CD14-positive monocyte (primary cell): ENCODE results near the gene SULF2. TPM values are rescaled to one million over a fixed set of nuclear protein-coding genes. Genes with fewer than 3 reads are reported as not detected.

Source experiments
- DNase-seq, 3 donors: peaks; one replicate each; pipeline ENCODE4 v3.0.0-alpha.2; 2011 to 2022
- H2AFZ ChIP-seq: 2 replicates; pipeline ENCODE4 v1.6.0; 2012; ENCODE audit warnings: mild to moderate bottlenecking, low read depth, low read length, inconsistent platforms; ENCODE audit not compliant: insufficient read depth, poor library complexity, severe bottlenecking
- H3K27ac ChIP-seq, 2 donors: 1 replicate in 1 of 2; 2 replicates in 1 of 2; pipeline ENCODE4 v1.5.1; 2012 to 2013; ENCODE audit warnings: low read length in 2 of 2, control low read depth in 1 of 2, inconsistent platforms in 1 of 2, low read depth in 1 of 2, mild to moderate bottlenecking in 1 of 2
- H3K27me3 ChIP-seq, 2 donors: one replicate each; pipeline versions ENCODE4 v1.6.0 to v1.6.1; 2011 to 2013; ENCODE audit warnings: low read length in 2 of 2; ENCODE audit not compliant: control insufficient read depth in 2 of 2, insufficient read depth in 2 of 2
- H3K36me3 ChIP-seq, 2 donors: replicated peaks in 1 of 2; 1 replicate in 1 of 2; 2 replicates in 1 of 2; pipeline versions ENCODE4 v1.5.1 to v1.6.1; 2012 to 2013; ENCODE audit warnings: low read length in 2 of 2, control low read depth in 1 of 2, inconsistent platforms in 1 of 2, mild to moderate bottlenecking in 1 of 2; ENCODE audit not compliant: insufficient read depth in 2 of 2, control insufficient read depth in 1 of 2
- H3K4me1 ChIP-seq, 2 donors: 1 replicate in 1 of 2; 2 replicates in 1 of 2; pipeline versions ENCODE4 v1.5.1 to v1.6.1; 2012 to 2013; ENCODE audit warnings: low read length in 2 of 2, control low read depth in 1 of 2, inconsistent platforms in 1 of 2, mild to moderate bottlenecking in 1 of 2, moderate library complexity in 1 of 2; ENCODE audit not compliant: insufficient read depth in 2 of 2, control insufficient read depth in 1 of 2
- H3K4me2 ChIP-seq: replicated peaks from 2 replicates; pipeline ENCODE3; 2012; ENCODE audit warnings: low read length, moderate library complexity, mild to moderate bottlenecking; ENCODE audit not compliant: poor library complexity, severe bottlenecking; ENCODE audit errors: extremely low read depth
- H3K4me3 ChIP-seq, 3 experiments: fragments of 200-600 bp in 1 of 3; sonication (generic) in 1 of 3; replicated peaks in 1 of 3; 1 replicate in 2 of 3; 2 replicates in 1 of 3; pipeline ENCODE4 v1.5.1; 2011 to 2013; ENCODE audit warnings: low read length in 3 of 3, mild to moderate bottlenecking in 3 of 3, control low read depth in 2 of 3, low read depth in 2 of 3, inconsistent platforms in 1 of 3, moderate library complexity in 1 of 3
- H3K79me2 ChIP-seq: 2 replicates; pipeline ENCODE4 v1.6.0; 2012; ENCODE audit warnings: mild to moderate bottlenecking, control low read depth, inconsistent platforms, low read length, moderate library complexity; ENCODE audit not compliant: insufficient read depth
- H3K9ac ChIP-seq: 2 replicates; pipeline ENCODE4 v1.6.0; 2017; ENCODE audit warnings: low read length, mild to moderate bottlenecking; ENCODE audit not compliant: insufficient read depth, poor library complexity, severe bottlenecking
- H3K9me3 ChIP-seq, 2 donors: replicated peaks in 1 of 2; 1 replicate in 1 of 2; 2 replicates in 1 of 2; pipeline versions ENCODE4 v1.5.1 to v1.6.1; 2012 to 2013; ENCODE audit warnings: low read length in 2 of 2, control low read depth in 1 of 2; ENCODE audit not compliant: control insufficient read depth in 1 of 2, insufficient read depth in 1 of 2
- H4K20me1 ChIP-seq: 2 replicates; pipeline ENCODE4 v1.6.0; 2012; ENCODE audit warnings: mild to moderate bottlenecking, low read length, control low read depth, moderate library complexity; ENCODE audit not compliant: insufficient read depth
- H3K27ac Mint-ChIP-seq, 7 donors: one replicate each; pipeline ENCODE4 v1.8.0; 2020; ENCODE audit warnings: mild to moderate bottlenecking in 7 of 7, mixed read lengths in 7 of 7, moderate library complexity in 6 of 7, inconsistent platforms in 2 of 7
- H3K27me3 Mint-ChIP-seq, 3 donors: one replicate each; pipeline ENCODE4 v1.8.0; 2021 to 2022; ENCODE audit warnings: low read depth in 3 of 3, mild to moderate bottlenecking in 3 of 3, mixed read lengths in 3 of 3, moderate library complexity in 3 of 3, inconsistent platforms in 1 of 3
- H3K36me3 Mint-ChIP-seq, 2 donors: one replicate each; pipeline ENCODE4 v1.8.0; 2020; ENCODE audit warnings: mixed read lengths in 2 of 2, inconsistent platforms in 1 of 2, mild to moderate bottlenecking in 1 of 2
- H3K4me1 Mint-ChIP-seq: one replicate; pipeline ENCODE4 v1.8.0; 2020; ENCODE audit warnings: mild to moderate bottlenecking, mixed read lengths
- H3K4me3 Mint-ChIP-seq, 2 donors: one replicate each; pipeline ENCODE4 v1.8.0; 2020; ENCODE audit warnings: mild to moderate bottlenecking in 2 of 2, mixed read lengths in 2 of 2, moderate library complexity in 1 of 2
- H3K9me3 Mint-ChIP-seq, 7 donors: one replicate each; pipeline ENCODE4 v1.8.0; 2020 to 2022; ENCODE audit warnings: mixed read lengths in 7 of 7, mild to moderate bottlenecking in 6 of 7, moderate library complexity in 6 of 7, inconsistent platforms in 2 of 7
- WGBS: methylation state at CpG from one replicate; pipeline ENCODE4 v1.1.5; 2013; ENCODE audit warnings: missing lambda C conversion rate; ENCODE audit not compliant: insufficient coverage; 5-methylcytosine and 5-hydroxymethylcytosine counted together
- intact Hi-C, 2 donors: fragments of 100-400 bp; cut with micrococcal nuclease; formaldehyde crosslinking; loops; one replicate each; pipeline versions ENCODE4 v1.15.0 to v1.15.1; 2023
- polyA plus RNA-seq, 3 donors: library from polyadenylated mRNA; depleted of rRNA in 1 of 3; unstranded in 2 of 3; stranded (reverse) in 1 of 3; fragments of 300-500 nt in 2 of 3; fragments of >200 nt in 1 of 3; fragmentation: Illumina TruSeq in 2 of 3; gene quantifications; 1 replicate in 2 of 3; 2 replicates in 1 of 3; pipeline ENCODE4 v1.2.3, GENCODE V29; 2012 to 2021
- TF ChIP-seq, protein P1 (sequence below): fragments of 200-600 bp; IDR thresholded peaks from one replicate; pipeline ENCODE4 v1.8.0; 2022; ENCODE audit warnings: antibody characterized with exemption, mild to moderate bottlenecking

The SULF2 gene
- polyA plus RNA-seq, 3 donors, result 60.3 to 156 (median 75.5) TPM

GRCh38 chr20:47726632-47727031, 58.6 kb downstream of the SULF2 start:
- TF ChIP-seq, protein P1, sequence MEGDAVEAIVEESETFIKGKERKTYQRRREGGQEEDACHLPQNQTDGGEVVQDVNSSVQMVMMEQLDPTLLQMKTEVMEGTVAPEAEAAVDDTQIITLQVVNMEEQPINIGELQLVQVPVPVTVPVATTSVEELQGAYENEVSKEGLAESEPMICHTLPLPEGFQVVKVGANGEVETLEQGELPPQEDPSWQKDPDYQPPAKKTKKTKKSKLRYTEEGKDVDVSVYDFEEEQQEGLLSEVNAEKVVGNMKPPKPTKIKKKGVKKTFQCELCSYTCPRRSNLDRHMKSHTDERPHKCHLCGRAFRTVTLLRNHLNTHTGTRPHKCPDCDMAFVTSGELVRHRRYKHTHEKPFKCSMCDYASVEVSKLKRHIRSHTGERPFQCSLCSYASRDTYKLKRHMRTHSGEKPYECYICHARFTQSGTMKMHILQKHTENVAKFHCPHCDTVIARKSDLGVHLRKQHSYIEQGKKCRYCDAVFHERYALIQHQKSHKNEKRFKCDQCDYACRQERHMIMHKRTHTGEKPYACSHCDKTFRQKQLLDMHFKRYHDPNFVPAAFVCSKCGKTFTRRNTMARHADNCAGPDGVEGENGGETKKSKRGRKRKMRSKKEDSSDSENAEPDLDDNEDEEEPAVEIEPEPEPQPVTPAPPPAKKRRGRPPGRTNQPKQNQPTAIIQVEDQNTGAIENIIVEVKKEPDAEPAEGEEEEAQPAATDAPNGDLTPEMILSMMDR, result no peak
- Histone ChIP-seq H3K9ac (peak overlapping the region; percentile 45), H4K20me1 (peaks cover 37% of the 10 kb centered on the region), H3K79me2 (peaks cover 45% of the 10 kb centered on the region), H3K4me3 (peak overlapping the region in 1 of 3 experiments; percentile 42), H3K27me3 (no peaks in the 10 kb centered on the region), H3K4me2 (peak overlapping the region; percentile 49), H3K36me3 (peaks cover 10 to 47% of the 10 kb centered on the region in 2 donors), H3K4me1 (peaks cover 57 to 71% of the 10 kb centered on the region in 2 donors), H3K27ac (peak overlapping the region; percentile 93 to 97), H3K9me3 (no peaks in the 10 kb centered on the region), H2AFZ (no peak overlapping the region)
- intact Hi-C loops, result loop anchor here (2.0 to 5.0 kb wide), 4 partner anchors 14 to 58 kb away; partner anchors contain the start of gene SULF2 (in 1 of the 2)
- H3K4me1 Mint-ChIP-seq, result peaks cover 72% of the 10 kb centered on the region
- WGBS, result 76% methylated on average over 2 of the region's 7 CpGs
- H3K27me3 Mint-ChIP-seq, result peaks cover 0 to 3% (median 0%) of the 10 kb centered on the region in 3 donors
- H3K9me3 Mint-ChIP-seq, result peaks cover 0 to 4% (median 0%) of the 10 kb centered on the region in 7 donors
- peak overlapping the region; percentile 98 to 100 (median 100) for H3K27ac Mint-ChIP-seq
- no peak for DNase-seq
- H3K36me3 Mint-ChIP-seq, result peaks cover 72 to 88% of the 10 kb centered on the region in 2 donors
- peak overlapping the region in 1 of 2 donors; percentile 59 for H3K4me3 Mint-ChIP-seq

- DNase-seq, result peak; percentile 84 to 85 (median 85)
- Mint-ChIP-seq H3K4me3 (no peak overlapping the region), H3K27me3 (peaks cover 0 to 3% (median 0%) of the 10 kb centered on the region in 3 donors), H3K27ac (peak overlapping the region in 5 of 7 donors; percentile 32 to 100 (median 100)), H3K9me3 (peaks cover 0 to 4% (median 0%) of the 10 kb centered on the region in 7 donors), H3K36me3 (peaks cover 69 to 88% of the 10 kb centered on the region in 2 donors), H3K4me1 (peaks cover 63% of the 10 kb centered on the region)
- Histone ChIP-seq H3K27ac (no peak overlapping the region), H3K4me3 (no peak overlapping the region), H3K79me2 (peaks cover 40% of the 10 kb centered on the region), H3K4me1 (peaks cover 51 to 59% of the 10 kb centered on the region in 2 donors), H2AFZ (no peak overlapping the region), H3K4me2 (no peak overlapping the region), H4K20me1 (peaks cover 49% of the 10 kb centered on the region), H3K27me3 (no peaks in the 10 kb centered on the region), H3K9me3 (no peaks in the 10 kb centered on the region), H3K36me3 (peaks cover 5 to 47% of the 10 kb centered on the region in 2 donors), H3K9ac (no peak overlapping the region)
- WGBS, result 86% methylated on average over 10 of the region's 18 CpGs
- TF ChIP-seq, protein P1, result peak; percentile 92
- intact Hi-C loops, result loop anchor here (2.0 to 5.0 kb wide), 4 partner anchors 42 to 895 kb away; no protein-coding TSS in a partner anchor
Measured at GRCh38 chr20:47725248-47725973, 59.9 kb downstream of the SULF2 start.
